CD8-positive, alpha-beta memory T cell (primary cell): ENCODE data around the gene SPACA7. TPM values are rescaled to one million over a fixed set of nuclear protein-coding genes. Genes with fewer than 3 reads are reported as not detected.

Source experiments
- CTCF ChIA-PET: fragments of 350-600 bp; sonication (Branson Sonifier 250); formaldehyde crosslinking; loops from one replicate; lab custom pipeline; 2021; ENCODE audit warnings: antibody characterized with exemption; lab: Charles Lee
- POLR2A ChIA-PET: fragments of 350-600 bp; sonication (Branson Sonifier 250); formaldehyde crosslinking; loops from one replicate; lab custom pipeline; 2021; ENCODE audit warnings: antibody characterized with exemption; lab: Charles Lee
- DNase-seq, 5 donors: peaks; one replicate each; pipeline versions ENCODE4 v3.0.0 to v3.0.0-alpha.2; 2020 to 2022; ENCODE audit warnings: mixed read lengths in 1 of 5
- H3K27ac ChIP-seq: one replicate; pipeline ENCODE4 v1.7.0; 2013; ENCODE audit warnings: low read depth, mild to moderate bottlenecking, low read length, moderate library complexity
- H3K27me3 ChIP-seq: 2 replicates; pipeline ENCODE4 v1.7.0; 2013; ENCODE audit warnings: low read length, mild to moderate bottlenecking; ENCODE audit not compliant: insufficient read depth, poor library complexity, severe bottlenecking
- H3K36me3 ChIP-seq: 2 replicates; pipeline ENCODE4 v1.7.0; 2013; ENCODE audit warnings: mild to moderate bottlenecking, low read length, moderate library complexity; ENCODE audit not compliant: insufficient read depth
- H3K4me1 ChIP-seq: 2 replicates; pipeline ENCODE4 v1.7.0; 2013; ENCODE audit warnings: mild to moderate bottlenecking, low read length, moderate library complexity; ENCODE audit not compliant: insufficient read depth
- H3K4me3 ChIP-seq: 2 replicates; pipeline ENCODE4 v1.7.0; 2013; ENCODE audit warnings: mild to moderate bottlenecking, low read length
- H3K9me3 ChIP-seq: 2 replicates; pipeline ENCODE4 v1.7.0; 2013; ENCODE audit warnings: mild to moderate bottlenecking, low read length
- H3K27ac Mint-ChIP-seq, 8 donors: one replicate each; pipeline ENCODE4 v1.8.0; 2020 to 2021; ENCODE audit warnings: mixed read lengths in 8 of 8, mild to moderate bottlenecking in 6 of 8, inconsistent platforms in 3 of 8, moderate library complexity in 3 of 8
- H3K27me3 Mint-ChIP-seq, 2 donors: one replicate each; pipeline ENCODE4 v1.8.0; 2020 to 2021; ENCODE audit warnings: mixed read lengths in 2 of 2, mild to moderate bottlenecking in 1 of 2, moderate library complexity in 1 of 2
- H3K36me3 Mint-ChIP-seq, 3 donors: one replicate each; pipeline ENCODE4 v1.8.0; 2020 to 2021; ENCODE audit warnings: mixed read lengths in 3 of 3, inconsistent platforms in 1 of 3, mild to moderate bottlenecking in 1 of 3
- H3K4me1 Mint-ChIP-seq, 3 donors: one replicate each; pipeline ENCODE4 v1.8.0; 2020 to 2021; ENCODE audit warnings: mixed read lengths in 3 of 3, inconsistent platforms in 1 of 3, mild to moderate bottlenecking in 1 of 3
- H3K4me3 Mint-ChIP-seq, 7 donors: one replicate each; pipeline ENCODE4 v1.8.0; 2020 to 2021; ENCODE audit warnings: mixed read lengths in 7 of 7, mild to moderate bottlenecking in 6 of 7, moderate library complexity in 4 of 7, inconsistent platforms in 2 of 7
- H3K9me3 Mint-ChIP-seq, 5 donors: one replicate each; pipeline ENCODE4 v1.8.0; 2020 to 2022; ENCODE audit warnings: mixed read lengths in 5 of 5, mild to moderate bottlenecking in 3 of 5, moderate library complexity in 2 of 5, inconsistent platforms in 1 of 5
- polyA plus RNA-seq: library from polyadenylated mRNA; unstranded; fragments of 300-500 nt; fragmentation: Illumina TruSeq; gene quantifications from one replicate; pipeline ENCODE4 v1.2.3, GENCODE V29; 2021
- total RNA-seq, 2 experiments: library from RNA; stranded (reverse); gene quantifications; one replicate each; pipeline ENCODE4 v1.2.3, GENCODE V29; 2021

Gene SPACA7
- total and polyA plus RNA-seq, 3 experiments from 2014 or later = not detected

DNA sequence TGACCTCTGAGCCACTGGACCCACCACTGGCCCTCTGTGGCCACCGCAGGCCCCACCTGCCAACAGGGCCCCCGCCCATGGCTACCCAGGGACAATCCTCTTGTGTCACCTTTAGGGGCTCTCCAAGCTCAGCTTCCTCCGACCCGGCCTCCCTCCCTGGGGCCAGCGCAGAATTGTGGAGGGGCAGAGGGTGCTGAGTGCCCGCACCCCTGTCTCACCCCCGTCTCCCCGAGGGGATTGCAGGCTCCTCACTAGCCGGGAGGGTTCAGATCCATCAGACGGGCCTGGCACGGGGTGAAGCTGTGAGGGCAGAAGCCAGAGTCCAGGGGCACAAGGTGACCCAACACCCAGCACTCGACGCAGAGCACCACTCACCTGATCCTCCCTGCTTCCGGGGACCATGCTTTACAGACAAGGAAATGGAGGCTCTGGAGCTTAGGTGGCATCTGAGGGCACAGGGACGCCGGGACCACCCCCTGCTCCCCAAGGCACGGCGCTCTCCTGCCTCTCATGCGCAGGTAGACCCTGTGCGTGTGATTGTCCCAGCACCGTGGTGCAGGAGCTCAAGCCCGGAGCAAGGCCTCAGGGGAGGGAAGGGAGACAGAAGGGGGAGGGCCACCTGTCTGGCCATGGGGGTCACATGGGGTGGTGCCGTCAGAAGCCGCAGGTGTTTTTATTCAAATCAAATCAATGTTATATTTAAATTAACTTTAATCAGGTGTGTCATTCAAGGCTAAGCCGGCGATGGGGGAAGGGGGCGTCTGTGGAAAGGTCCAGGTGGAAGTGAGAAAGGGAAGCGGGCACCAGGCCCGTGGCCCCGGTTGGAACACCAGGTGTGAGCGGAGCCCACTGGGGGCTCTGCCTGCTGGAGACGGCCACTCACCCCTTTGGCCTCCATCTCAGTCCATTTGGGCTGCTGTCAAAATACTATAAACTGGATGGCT, 21.6 kb upstream of the SPACA7 start:
- ChIA-PET CTCF (no interaction called here), POLR2A (no interaction called here)
- H3K4me3 Mint-ChIP-seq = no peak overlapping the region
- DNase-seq = no peak
- Histone ChIP-seq H3K4me3 (no peak overlapping the region), H3K4me1 (no peaks in the 10 kb centered on the region), H3K9me3 (no peaks in the 10 kb centered on the region), H3K27ac (no peak overlapping the region), H3K27me3 (no peaks in the 10 kb centered on the region), H3K36me3 (no peaks in the 10 kb centered on the region)
- H3K4me1 Mint-ChIP-seq = no peaks in the 10 kb centered on the region
- no peak overlapping the region for H3K27ac Mint-ChIP-seq
- no peaks in the 10 kb centered on the region for H3K27me3 Mint-ChIP-seq
- no peaks in the 10 kb centered on the region for H3K36me3 Mint-ChIP-seq
- peaks cover 0 to 8% (median 1%) of the 10 kb centered on the region in 5 donors for H3K9me3 Mint-ChIP-seq

DNA sequence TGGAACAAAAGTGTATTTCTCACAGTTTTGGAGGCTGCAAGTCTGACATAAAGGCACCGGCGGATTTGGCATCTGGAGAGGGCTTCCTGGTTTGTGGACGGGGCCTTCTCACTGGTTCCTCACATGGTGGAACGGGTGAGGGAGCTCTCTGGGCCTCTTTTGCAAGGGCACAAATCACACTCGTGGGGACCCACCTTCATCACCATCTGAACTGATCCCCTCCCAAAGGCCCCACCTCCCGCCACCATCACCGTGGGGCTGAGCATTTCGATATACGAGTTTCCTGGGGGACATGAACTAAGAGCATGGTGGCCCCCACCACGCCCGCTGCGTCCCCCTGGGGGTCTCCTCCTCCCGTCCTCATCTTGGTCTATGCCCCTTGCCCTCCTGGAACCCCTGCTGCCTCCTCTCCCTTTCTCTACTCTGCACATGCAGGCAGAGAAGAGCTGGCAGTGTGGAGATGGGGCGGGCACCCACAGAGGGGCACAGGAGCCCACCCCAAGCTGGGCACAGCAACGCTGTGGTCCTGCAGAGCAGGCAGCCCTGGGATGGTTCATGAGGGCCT, 20.8 kb upstream of the SPACA7 start:
- CTCF ChIA-PET = no interaction called here
- H3K27me3 Mint-ChIP-seq = no peaks in the 10 kb centered on the region
- no peak overlapping the region for H3K4me3 Mint-ChIP-seq
- H3K36me3 Mint-ChIP-seq = no peaks in the 10 kb centered on the region
- Histone ChIP-seq H3K4me1 (no peaks in the 10 kb centered on the region), H3K36me3 (no peaks in the 10 kb centered on the region), H3K9me3 (no peaks in the 10 kb centered on the region), H3K27ac (no peak overlapping the region), H3K27me3 (no peaks in the 10 kb centered on the region), H3K4me3 (no peak overlapping the region)
- peaks cover 0 to 8% (median 1%) of the 10 kb centered on the region in 5 donors for H3K9me3 Mint-ChIP-seq
- no peak for DNase-seq
- POLR2A ChIA-PET = no interaction called here
- no peaks in the 10 kb centered on the region for H3K4me1 Mint-ChIP-seq
- H3K27ac Mint-ChIP-seq = no peak overlapping the region

DNA sequence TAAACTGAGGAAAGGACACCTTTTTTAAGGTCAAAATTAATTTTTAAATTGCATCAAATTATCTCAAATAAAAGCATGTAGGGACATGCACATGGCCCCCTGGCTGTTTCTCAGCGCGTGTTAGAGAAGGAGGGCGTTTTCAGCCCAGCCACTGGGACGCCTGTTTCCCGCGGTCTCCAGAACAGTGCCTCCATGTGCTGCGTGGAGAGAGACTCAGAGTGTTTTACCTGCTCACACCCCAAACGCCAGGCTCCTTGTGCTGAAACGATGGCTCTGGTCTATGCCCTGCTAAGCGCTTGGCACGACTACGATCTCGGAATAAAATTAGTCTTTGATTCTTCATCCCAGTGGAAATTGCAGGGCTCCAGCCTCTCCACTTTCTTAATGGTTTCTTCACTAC, 20.0 kb upstream of the SPACA7 start:
- CTCF ChIA-PET = no interaction called here
- no peak overlapping the region for H3K27ac ChIP-seq
- Mint-ChIP-seq H3K9me3 (peaks cover 0 to 8% (median 1%) of the 10 kb centered on the region in 5 donors), H3K36me3 (no peaks in the 10 kb centered on the region), H3K4me1 (no peaks in the 10 kb centered on the region), H3K27me3 (no peaks in the 10 kb centered on the region), H3K27ac (no peak overlapping the region), H3K4me3 (no peak overlapping the region)
- no peaks in the 10 kb centered on the region for H3K36me3 ChIP-seq
- H3K4me3 ChIP-seq = no peak overlapping the region
- POLR2A ChIA-PET = no interaction called here
- no peak for DNase-seq
- no peaks in the 10 kb centered on the region for H3K4me1 ChIP-seq
- no peaks in the 10 kb centered on the region for H3K9me3 ChIP-seq
- H3K27me3 ChIP-seq = no peaks in the 10 kb centered on the region

DNA sequence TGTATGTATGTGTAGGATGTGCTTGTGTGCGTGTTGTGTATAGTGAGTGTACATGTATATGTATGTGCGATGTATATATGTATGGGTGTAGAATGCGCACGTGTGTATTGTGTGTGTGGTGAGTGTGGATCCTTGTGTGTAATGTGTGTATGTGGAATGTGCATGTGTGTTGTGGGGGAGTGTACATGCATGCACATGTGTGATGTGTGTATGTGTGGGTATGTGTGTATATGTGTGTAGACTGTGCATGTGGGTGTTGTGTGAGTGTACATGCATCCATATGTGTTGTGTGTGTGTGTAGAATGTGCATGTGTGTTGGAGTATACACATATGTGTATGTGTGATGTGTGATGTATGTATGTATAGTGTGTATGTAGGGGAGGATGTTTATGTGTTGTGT, 18.0 kb upstream of the SPACA7 start:
- no peaks in the 10 kb centered on the region for H3K36me3 ChIP-seq
- H3K27me3 ChIP-seq = no peaks in the 10 kb centered on the region
- peaks cover 0 to 16% (median 4%) of the 10 kb centered on the region in 5 donors for H3K9me3 Mint-ChIP-seq
- no peaks in the 10 kb centered on the region for H3K4me1 Mint-ChIP-seq
- no peaks in the 10 kb centered on the region for H3K27me3 Mint-ChIP-seq
- no peak overlapping the region for H3K27ac Mint-ChIP-seq
- POLR2A ChIA-PET = no interaction called here
- no peak overlapping the region for H3K27ac ChIP-seq
- CTCF ChIA-PET = no interaction called here
- no peak overlapping the region for H3K4me3 Mint-ChIP-seq
- no peaks in the 10 kb centered on the region for H3K9me3 ChIP-seq
- no peak for DNase-seq
- H3K36me3 Mint-ChIP-seq = no peaks in the 10 kb centered on the region
- no peak overlapping the region for H3K4me3 ChIP-seq
- H3K4me1 ChIP-seq = no peaks in the 10 kb centered on the region

DNA sequence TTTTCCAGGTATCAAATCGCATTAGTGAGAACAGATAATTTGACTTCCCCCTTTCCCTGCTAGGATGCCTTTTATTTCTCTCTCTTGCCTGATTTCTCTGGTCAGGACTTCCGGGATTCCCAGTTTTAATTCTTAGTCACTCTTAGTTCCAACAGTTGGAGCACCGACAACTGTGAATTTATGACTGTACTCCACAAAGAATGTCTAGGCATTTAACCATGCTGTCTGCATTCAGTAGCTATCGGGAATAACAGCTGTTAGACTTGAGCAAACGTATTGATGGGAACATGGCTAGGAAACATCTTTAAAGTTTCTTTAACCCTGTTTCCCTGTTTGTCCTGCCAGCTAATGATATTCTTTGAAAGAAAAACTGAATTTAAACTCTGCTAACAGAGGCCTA, 14.1 kb upstream of the SPACA7 start:
- Histone ChIP-seq H3K4me3 (no peak overlapping the region), H3K4me1 (no peaks in the 10 kb centered on the region), H3K27me3 (no peaks in the 10 kb centered on the region), H3K36me3 (no peaks in the 10 kb centered on the region), H3K9me3 (no peaks in the 10 kb centered on the region), H3K27ac (no peak overlapping the region)
- peaks cover 3 to 4% of the 10 kb centered on the region in 2 donors for H3K27me3 Mint-ChIP-seq
- DNase-seq = no peak
- no peak overlapping the region for H3K4me3 Mint-ChIP-seq
- H3K27ac Mint-ChIP-seq = no peak overlapping the region
- ChIA-PET CTCF (no interaction called here), POLR2A (no interaction called here)
- H3K9me3 Mint-ChIP-seq = peaks cover 2 to 16% (median 12%) of the 10 kb centered on the region in 5 donors
- no peaks in the 10 kb centered on the region for H3K4me1 Mint-ChIP-seq
- H3K36me3 Mint-ChIP-seq = no peaks in the 10 kb centered on the region

DNA sequence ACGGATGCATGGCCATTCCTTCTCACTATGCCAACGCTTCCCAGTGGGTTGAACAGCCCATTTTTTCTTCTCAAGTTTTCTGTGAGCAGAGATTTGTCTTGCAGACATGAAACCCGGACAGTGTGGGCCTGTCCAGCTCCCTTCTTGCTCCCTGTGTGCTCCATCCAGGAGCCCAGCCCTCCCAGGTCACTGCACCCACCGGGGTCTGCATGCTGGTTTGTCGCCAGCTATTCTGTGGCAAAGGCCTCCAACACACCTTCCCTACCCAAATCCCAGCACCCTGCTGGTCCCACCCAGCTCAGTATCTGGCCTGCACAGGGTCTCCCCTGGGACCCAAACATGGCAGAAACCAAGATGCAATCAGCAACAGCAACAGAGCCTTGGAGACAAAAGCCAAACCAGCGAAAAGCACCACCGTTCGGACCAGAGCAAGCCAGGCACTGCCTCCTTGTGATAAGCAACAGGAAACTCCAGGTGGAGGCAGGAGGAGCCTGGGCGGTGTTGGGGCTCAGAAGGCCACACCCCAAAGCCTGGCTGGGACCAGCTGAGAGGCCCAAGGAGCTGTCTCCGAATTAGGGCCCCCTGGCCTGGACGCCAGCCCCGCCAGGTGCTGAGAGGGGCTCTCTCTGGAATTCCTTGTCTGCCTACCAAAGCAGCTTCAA, 12.2 kb upstream of the SPACA7 start:
- Mint-ChIP-seq H3K4me3 (no peak overlapping the region), H3K4me1 (no peaks in the 10 kb centered on the region), H3K27me3 (peaks cover 4 to 7% of the 10 kb centered on the region in 2 donors), H3K36me3 (no peaks in the 10 kb centered on the region), H3K9me3 (peaks cover 9 to 25% (median 11%) of the 10 kb centered on the region in 5 donors), H3K27ac (no peak overlapping the region)
- ChIA-PET POLR2A (no interaction called here), CTCF (no interaction called here)
- H3K9me3 ChIP-seq = no peaks in the 10 kb centered on the region
- H3K4me3 ChIP-seq = no peak overlapping the region
- no peaks in the 10 kb centered on the region for H3K4me1 ChIP-seq
- H3K27me3 ChIP-seq = no peaks in the 10 kb centered on the region
- H3K27ac ChIP-seq = no peak overlapping the region
- DNase-seq = no peak
- H3K36me3 ChIP-seq = no peaks in the 10 kb centered on the region

DNA sequence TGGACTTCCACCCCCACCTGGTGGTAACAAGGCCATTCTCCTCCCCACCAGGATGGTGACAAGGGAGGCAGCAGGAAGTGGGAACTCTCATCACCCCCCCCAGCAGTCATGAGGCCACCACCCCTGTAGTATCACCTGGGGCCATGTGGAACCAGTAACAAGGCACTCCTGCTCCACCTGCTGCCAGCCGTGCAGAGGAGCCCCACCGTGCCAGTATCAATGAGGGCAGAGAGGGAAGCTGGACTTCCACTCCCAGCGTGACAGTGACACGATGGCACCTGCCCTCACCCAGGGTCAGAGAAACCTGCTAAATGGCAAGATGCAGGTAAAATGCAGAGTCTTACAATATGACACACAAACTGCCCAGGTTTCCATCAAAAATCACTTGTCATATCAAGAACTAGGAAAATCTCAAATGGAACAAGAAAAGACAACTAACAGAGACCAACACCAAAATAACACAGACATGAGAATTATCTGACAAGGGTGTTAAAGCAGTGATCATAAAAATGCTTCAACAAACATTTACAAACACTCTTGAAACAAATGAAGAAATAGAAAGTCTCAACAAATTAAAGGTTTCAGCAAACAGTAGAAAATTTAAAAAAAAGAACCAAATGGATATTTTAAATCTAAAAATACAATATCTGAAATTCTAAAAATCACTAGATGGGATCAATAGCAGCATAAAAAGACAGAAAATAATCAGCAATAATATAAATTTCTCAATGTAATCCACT, 9.1 kb upstream of the SPACA7 start:
- ChIA-PET CTCF (no interaction called here), POLR2A (no interaction called here)
- Mint-ChIP-seq H3K36me3 (no peaks in the 10 kb centered on the region), H3K9me3 (peaks cover 5 to 18% (median 10%) of the 10 kb centered on the region in 5 donors), H3K27me3 (peaks cover 4 to 8% of the 10 kb centered on the region in 2 donors), H3K27ac (no peak overlapping the region), H3K4me3 (no peak overlapping the region), H3K4me1 (no peaks in the 10 kb centered on the region)
- Histone ChIP-seq H3K4me3 (no peak overlapping the region), H3K9me3 (no peaks in the 10 kb centered on the region), H3K4me1 (no peaks in the 10 kb centered on the region), H3K36me3 (no peaks in the 10 kb centered on the region), H3K27me3 (peaks cover 3% of the 10 kb centered on the region), H3K27ac (no peak overlapping the region)
- DNase-seq = no peak
